HFFc6 (cell line): ENCODE measurements around the gene R3HCC1L. TPM values are rescaled to one million over a fixed set of nuclear protein-coding genes. Genes with fewer than 3 reads are reported as not detected.
A peak's percentile ranks its signal among the peaks of the same experiment; 100 is the strongest.

ENCODE experiments used
- DNase-seq: peaks from one replicate; pipeline ENCODE4 v3.0.0-alpha.2; 2018
- H3K27ac Mint-ChIP-seq: 2 replicates; pipeline ENCODE4 v1.8.0; 2020; ENCODE audit warnings: mild to moderate bottlenecking, mixed read lengths
- H3K27me3 Mint-ChIP-seq: 2 replicates; pipeline ENCODE4 v1.8.0; 2021; ENCODE audit warnings: mild to moderate bottlenecking, moderate library complexity, mixed read lengths; ENCODE audit not compliant: insufficient read depth
- H3K36me3 Mint-ChIP-seq: 2 replicates; pipeline ENCODE4 v1.8.0; 2021; ENCODE audit warnings: low read depth, mixed read lengths
- H3K4me1 Mint-ChIP-seq: 2 replicates; pipeline ENCODE4 v1.8.0; 2020; ENCODE audit warnings: low read depth, mixed read lengths
- H3K4me3 Mint-ChIP-seq: 2 replicates; pipeline ENCODE4 v1.8.0; 2020; ENCODE audit warnings: mild to moderate bottlenecking, moderate library complexity, mixed read lengths
- H3K9me3 Mint-ChIP-seq: 2 replicates; pipeline ENCODE4 v1.8.0; 2020; ENCODE audit warnings: mild to moderate bottlenecking, mixed read lengths
- CTCF ChIP-seq: fragments of 200-600 bp; sonication (generic); IDR thresholded peaks from 2 replicates; pipeline ENCODE4 v1.5.0; 2021; ENCODE audit warnings: antibody characterized with exemption, mild to moderate bottlenecking
- total RNA-seq, 6 experiments: library from RNA; stranded (reverse); fragmentation: NEBNext Ultra II Directional; extraction: Animal tissue kit (Norgen Biotek cat#: 25700); gene quantifications; 2 replicates in 1 of 6; 3 replicates in 5 of 6; pipeline ENCODE4 v1.2.3, GENCODE V29; 2021

R3HCC1L gene
- total RNA-seq, 6 experiments from 2014 or later: 7.4 to 8.1 (median 7.6) TPM

GRCh38 chr10:98238391-98238790, 103.9 kb downstream of the R3HCC1L start:
- H3K9me3 Mint-ChIP-seq: no peaks in the 10 kb centered on the region
- H3K27me3 Mint-ChIP-seq: no peaks in the 10 kb centered on the region
- 0 out of 2 replicates have a peak, but pooled peaks cover 8% of the 10 kb centered on the region for H3K4me1 Mint-ChIP-seq
- no peak overlapping the region for H3K4me3 Mint-ChIP-seq
- H3K27ac Mint-ChIP-seq: no peak overlapping the region
- no peak for DNase-seq
- H3K36me3 Mint-ChIP-seq: no peaks in the 10 kb centered on the region
- TF ChIP-seq CTCF: no peak

GRCh38 chr10:98240524-98240923, 106.1 kb downstream of the R3HCC1L start:
- peaks cover 3% of the 10 kb centered on the region for H3K27me3 Mint-ChIP-seq
- no peaks in the 10 kb centered on the region for H3K9me3 Mint-ChIP-seq
- H3K4me3 Mint-ChIP-seq: no peak overlapping the region
- no peak overlapping the region for H3K27ac Mint-ChIP-seq
- DNase-seq: no peak
- H3K4me1 Mint-ChIP-seq: 0 out of 2 replicates have a peak, but pooled peaks cover 8% of the 10 kb centered on the region
- peaks cover 7% of the 10 kb centered on the region for H3K36me3 Mint-ChIP-seq
- no peak for TF ChIP-seq CTCF

GRCh38 chr10:98242823-98243222, 108.4 kb downstream of the R3HCC1L start:
- Mint-ChIP-seq H3K4me1 (peaks cover 18% of the 10 kb centered on the region), H3K27me3 (peaks cover 3% of the 10 kb centered on the region), H3K27ac (no peak overlapping the region), H3K4me3 (no peak overlapping the region), H3K36me3 (peaks cover 14% of the 10 kb centered on the region), H3K9me3 (no peaks in the 10 kb centered on the region)
- TF ChIP-seq CTCF: peak; percentile 79
- DNase-seq: peak; percentile 49

GRCh38 chr10:98244141-98244540, 109.7 kb downstream of the R3HCC1L start:
- H3K4me3 Mint-ChIP-seq: no peak overlapping the region
- peaks cover 3% of the 10 kb centered on the region for H3K27me3 Mint-ChIP-seq
- TF ChIP-seq CTCF: no peak
- H3K27ac Mint-ChIP-seq: no peak overlapping the region; the same call in 1 of the 2 replicates
- H3K36me3 Mint-ChIP-seq: peaks cover 17% of the 10 kb centered on the region
- no peak for DNase-seq
- peaks cover 13% of the 10 kb centered on the region for H3K4me1 Mint-ChIP-seq
- no peaks in the 10 kb centered on the region for H3K9me3 Mint-ChIP-seq

- no peak for TF ChIP-seq CTCF
- no peaks in the 10 kb centered on the region for H3K9me3 Mint-ChIP-seq
- no peak for DNase-seq
- H3K27me3 Mint-ChIP-seq: peaks cover 3% of the 10 kb centered on the region
- H3K4me1 Mint-ChIP-seq: peaks cover 13% of the 10 kb centered on the region
- H3K27ac Mint-ChIP-seq: no peak overlapping the region
- no peak overlapping the region for H3K4me3 Mint-ChIP-seq
- H3K36me3 Mint-ChIP-seq: peaks cover 18% of the 10 kb centered on the region
Observed at GRCh38 chr10:98244586-98244985, 110.1 kb downstream of the R3HCC1L start.
